Measurements from ENCODE around the gene TCERG1L.
A peak's percentile ranks its signal among the peaks of the same experiment; 100 is the strongest.
"Not testable (repeated sequence)": the region's sequence is repeated elsewhere in the genome, so short reads cannot be mapped to it uniquely, and the experiment has no call there.

The TCERG1L gene

GRCh38 chr10:131311661-131312477 is at the start of gene TCERG1L:
Gene TCERG1L, minus strand, starts transcription at chr10:131311721. Its CDS starts 86 bp downstream, at chr10:131311635.
- DNase-seq = peak; percentile 73

- no peak for DNase-seq
Measured at GRCh38 chr10:131358741-131359442, 47.4 kb upstream of the TCERG1L start.

DNA sequence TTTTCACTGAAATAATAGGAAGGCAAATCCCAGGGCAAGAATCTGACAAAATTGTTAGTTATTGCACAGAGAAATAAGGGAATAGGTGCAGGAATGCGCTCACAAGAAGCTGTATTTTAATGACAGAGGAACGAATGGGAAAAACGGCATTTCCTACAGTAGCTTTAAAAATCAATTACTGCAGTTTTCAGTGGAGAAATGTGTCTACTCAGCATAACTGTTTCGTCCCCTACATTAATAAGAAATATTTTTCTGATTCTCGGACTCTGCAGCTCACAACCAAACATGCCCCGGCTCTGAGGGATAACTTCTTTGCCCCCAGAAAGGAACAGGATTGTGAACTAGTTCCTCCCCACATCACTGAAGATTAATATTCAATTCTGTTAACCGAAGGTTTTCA is 44.9 kb upstream of the TCERG1L start:
- DNase-seq = no peak

DNA sequence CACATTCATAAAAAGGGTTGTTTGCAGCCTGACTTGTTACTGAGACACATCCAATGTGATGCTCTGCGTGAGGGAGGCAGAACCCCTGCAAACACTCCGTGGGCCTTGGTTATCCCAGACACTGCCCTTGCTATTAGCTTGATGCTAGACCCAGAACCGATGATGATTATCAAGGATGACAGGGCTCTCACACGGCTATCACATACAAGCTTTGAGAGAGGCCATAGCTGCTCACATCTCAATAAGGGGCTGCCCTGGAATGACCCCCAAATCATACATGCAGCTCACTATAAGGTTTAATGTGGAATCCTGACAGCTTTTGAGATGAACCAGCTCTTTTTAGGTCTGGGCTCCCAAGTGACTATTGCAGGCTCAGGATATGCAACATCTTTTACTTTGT is 44.4 kb upstream of the TCERG1L start:
- DNase-seq = no peak

DNA sequence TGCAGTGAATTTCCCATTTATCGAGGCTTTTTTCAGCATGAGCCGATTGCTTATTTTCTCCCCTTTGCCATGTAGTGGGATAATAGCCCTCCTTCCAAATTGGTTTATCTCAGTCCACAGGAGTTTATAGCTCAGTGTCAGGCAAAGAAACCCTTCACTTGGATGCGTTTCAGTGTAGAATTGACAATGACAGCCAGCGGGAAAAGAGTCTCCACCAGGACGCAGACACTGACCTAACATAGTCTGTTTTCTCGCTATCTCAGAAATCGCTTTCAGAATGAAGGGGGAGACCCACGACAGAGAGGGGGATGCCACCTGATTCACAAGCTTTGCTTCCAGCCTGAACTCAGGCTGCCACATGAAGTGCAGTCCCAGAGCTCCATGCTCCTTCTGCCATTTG is 43.5 kb upstream of the TCERG1L start:
- no peak for DNase-seq

- no peak for DNase-seq
Measured at GRCh38 chr10:131354380-131354779, 42.9 kb upstream of the TCERG1L start.

- DNase-seq = no peak
Measured at GRCh38 chr10:131352765-131353290, 41.3 kb upstream of the TCERG1L start.

DNA sequence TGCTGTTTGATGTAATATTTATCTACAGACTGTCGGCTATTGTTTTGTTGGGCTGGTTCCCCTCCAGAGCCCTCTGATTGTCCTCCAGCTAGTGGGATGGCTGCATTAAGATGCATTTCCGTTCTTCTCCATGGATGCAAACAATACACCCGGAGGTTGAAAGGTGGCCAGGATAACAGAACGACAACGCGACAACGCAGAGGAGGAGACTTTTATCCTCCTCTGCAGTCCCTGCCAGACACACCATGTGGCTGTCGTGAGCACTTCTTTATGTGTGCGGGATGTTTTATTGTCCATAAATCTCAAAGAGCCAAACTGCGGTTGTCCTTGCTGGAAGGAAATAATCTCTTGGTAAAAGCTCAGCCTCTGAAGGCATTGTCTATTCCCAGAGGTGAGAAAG is 39.1 kb upstream of the TCERG1L start:
- DNase-seq = no peak

DNA sequence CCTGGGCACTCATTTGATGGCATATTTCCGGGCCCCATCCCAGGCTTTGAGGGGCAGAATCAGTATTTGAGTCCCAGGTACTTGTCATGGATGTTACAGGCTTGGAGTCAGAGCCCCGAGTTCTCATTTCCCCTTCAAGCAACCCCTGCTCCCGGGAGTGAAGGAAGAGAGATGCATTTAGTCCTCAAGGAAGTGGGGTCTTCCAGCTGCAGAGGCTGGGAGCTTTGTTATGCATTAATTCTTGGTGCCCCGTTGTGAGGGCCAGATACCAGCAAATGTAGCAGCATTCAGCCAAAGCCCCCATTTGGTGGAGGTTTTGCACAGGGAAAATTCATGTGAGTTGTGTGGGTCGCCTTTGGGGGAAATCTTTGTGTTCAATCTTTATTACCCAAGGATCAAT is 38.7 kb upstream of the TCERG1L start:
- no peak for DNase-seq

- DNase-seq = no peak
Measured at GRCh38 chr10:131346456-131346855, 34.9 kb upstream of the TCERG1L start.

GRCh38 chr10:131345691-131346090 is 34.2 kb upstream of the TCERG1L start:
- DNase-seq = no peak

DNA sequence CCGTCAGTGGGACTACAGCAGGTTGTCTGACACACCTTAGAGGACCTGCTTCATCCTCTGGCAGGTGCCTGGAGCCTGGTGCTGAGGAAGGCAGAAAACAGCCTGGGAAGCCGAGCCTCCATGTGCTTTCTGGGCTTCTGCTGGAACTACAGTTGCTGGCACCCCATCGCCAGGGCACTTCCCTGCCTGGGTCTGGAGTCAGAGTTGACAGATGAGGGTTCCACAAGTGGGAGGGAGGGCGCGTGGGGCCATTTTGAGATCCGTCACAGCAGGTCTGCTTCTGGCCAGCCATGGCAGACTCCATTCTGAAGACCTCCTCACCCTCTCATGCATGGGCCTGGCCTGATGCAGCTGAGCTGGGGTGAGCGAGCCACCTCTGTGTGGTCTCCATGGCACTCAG is 33.2 kb upstream of the TCERG1L start:
- DNase-seq = no peak

- DNase-seq = no peak
Measured at GRCh38 chr10:131337741-131338140, 26.2 kb upstream of the TCERG1L start.

- no peak for DNase-seq
Measured at GRCh38 chr10:131332821-131333220, 21.3 kb upstream of the TCERG1L start.

- no peak for DNase-seq
Measured at GRCh38 chr10:131323880-131324279, 12.4 kb upstream of the TCERG1L start.

DNA sequence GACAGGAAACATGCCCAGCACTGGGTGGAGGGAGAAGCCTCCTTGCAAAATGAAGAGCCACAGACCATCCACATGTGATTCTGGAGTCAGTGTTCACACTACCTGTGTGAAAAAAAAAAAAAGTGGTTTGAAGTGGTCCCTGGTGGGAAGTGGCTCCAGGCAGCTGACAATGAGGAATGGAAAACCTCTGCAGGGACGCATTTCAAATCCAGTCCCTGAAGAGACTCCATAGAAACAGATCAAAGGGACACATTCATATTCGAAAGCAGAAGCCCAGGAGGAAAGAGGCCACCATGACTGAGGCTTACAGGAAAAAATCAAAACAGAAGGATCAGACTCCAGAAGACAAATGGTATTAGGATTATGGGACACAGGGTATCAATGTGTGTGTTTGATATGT is 11.5 kb upstream of the TCERG1L start:
- no peak for DNase-seq

DNA sequence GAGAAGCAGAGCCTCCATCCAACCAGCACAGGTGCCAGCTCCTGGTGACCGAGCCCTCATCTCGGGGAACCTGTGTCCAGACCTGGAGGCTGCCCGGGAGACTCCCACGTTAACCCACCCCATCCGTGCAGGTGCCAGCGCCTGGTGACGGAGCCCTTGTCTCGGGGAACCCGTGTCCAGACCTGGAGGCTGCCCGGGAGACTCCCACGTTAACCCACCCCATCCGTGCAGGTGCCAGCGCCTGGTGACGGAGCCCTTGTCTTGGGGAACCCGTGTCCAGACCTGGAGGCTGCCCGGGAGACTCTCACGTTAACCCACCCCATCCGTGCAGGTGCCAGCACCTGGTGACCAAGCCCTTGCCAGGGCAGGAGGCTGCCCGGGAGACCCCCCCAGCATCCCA is 11.1 kb upstream of the TCERG1L start:
- not testable (repeated sequence) for DNase-seq

DNA sequence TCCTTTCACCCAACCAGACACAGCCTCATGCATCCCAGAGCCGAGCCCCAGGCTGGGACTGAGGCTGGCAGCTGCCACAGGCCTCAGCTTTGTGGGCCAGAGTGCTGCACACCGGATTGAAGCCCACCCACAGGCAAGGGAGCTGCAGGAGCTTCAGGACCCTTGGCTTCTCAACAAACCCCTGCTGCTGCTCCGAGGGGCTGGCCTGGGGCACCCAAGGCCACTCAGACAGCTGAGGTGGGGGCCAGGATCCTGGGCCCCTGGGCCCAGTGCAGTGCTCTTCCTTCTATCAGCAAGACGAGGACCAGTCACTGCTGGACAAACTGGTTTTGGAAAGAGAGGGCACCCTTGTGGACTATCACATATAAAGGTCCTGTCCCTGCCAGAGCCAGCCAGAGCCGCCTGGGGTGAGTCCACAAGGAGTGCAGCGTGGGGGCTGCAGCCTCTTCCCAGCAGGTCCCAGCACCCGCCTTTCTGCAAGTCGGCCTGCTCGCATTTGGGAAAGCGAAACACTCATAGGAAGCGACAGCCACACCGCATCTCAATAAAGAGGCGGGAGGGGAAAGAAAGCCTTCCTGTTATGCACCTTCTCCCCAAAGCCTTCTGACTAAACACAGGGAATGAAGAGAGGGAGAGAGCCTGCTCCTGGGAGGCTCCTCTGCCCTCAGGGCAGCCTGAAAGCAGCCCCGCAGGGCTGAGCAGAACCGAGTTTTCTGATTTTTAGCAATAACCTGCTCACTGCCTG is 9.5 kb upstream of the TCERG1L start:
- DNase-seq = no peak

DNA sequence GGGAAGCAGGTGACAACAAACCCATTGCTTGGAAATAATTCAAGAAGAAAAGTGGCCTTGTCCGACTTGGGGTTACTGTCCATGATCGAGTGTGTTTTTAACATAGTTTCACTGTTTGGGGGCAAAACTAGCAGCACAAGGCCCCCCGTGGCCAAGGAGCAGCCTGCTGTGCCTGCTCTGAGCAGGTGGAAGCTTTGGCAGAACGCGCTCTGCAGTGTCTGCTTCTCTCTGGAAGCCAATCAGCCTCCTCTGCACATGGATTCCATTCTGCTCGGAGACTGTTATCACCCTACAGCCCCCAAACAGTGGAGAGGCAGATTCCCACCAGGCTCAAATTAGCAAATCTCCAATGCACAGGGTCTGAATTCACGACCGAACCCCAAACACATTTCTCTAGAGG is 7.3 kb upstream of the TCERG1L start:
- no peak for DNase-seq

DNA sequence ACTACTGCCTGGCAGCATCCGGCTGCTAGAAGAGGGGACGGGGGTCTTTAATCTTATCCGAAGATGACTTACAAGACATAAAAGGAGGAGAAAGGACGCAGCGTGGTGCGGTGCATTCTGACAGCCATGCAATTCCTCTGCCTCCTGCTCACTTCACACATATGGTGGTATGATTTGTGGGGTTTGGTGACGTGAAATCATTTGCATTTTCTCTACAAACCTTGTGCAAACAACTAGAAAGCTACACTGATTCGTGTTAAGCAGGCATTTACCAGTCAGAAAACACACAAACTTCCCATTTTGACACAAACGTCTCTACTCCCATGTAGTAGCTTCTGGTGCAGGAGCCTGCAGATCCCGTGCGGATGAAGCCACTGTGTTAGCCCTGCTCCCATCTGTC is 6.8 kb upstream of the TCERG1L start:
- DNase-seq = no peak

DNA sequence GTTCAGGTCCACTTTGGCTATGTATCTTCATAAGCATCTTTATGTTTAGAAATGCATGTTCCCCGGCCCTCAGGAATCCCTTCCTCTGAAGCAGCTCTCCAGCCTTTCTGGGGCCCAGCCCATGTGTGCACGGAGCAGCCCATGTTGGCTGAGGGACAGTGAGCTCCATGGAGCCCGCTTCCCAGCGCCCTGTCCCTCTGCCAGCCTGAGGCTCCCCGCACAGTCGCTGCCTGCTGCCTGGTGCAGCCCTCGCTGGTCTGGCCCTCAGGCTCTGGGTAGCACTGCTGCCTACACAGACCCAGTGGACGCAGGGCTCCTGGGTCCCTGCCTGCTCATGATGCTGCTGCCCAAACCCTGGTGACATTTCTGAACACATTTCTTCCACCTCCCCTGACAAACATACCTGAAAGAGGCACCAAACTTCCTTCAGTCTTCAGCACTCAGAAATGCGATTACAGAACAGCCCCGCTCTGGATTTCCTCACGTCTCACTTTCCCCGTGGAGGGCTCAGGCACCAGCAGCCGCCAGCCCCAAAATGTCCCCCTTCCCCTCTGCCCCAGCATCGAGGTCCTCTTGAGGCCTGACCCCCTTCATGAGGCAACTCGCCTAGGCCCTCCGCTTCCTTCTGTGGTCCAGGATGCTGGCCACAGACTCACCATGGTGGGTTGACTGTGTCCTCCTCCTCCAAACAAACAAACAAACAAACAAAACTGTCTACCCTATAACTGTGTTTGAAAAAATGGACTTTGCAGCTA is 5.0 kb upstream of the TCERG1L start:
- no peak for DNase-seq

- no peak for DNase-seq
Measured at GRCh38 chr10:131315344-131315743, 3.8 kb upstream of the TCERG1L start.

- no peak for DNase-seq
Measured at GRCh38 chr10:131314799-131315198, 3.3 kb upstream of the TCERG1L start.

All from NCI-H1436 (cell line).